Calu3 (cell line): Measurements from ENCODE around the gene OR51I1. TPM values are rescaled to one million over a fixed set of nuclear protein-coding genes. Genes with fewer than 3 reads are reported as not detected.

Experiments
- BruUV-seq: library from RNA; stranded (reverse); fragments of 400-500 nt; replicated peaks from 2 replicates; lab custom pipeline; 2021; lab: Mats Ljungman, UMichigan
- CTCF ChIA-PET: fragments of 300-600 bp; sonication (Branson Sonifier 250); formaldehyde crosslinking; loops from one replicate; lab custom pipeline; 2022; ENCODE audit warnings: antibody characterized with exemption; lab: Charles Lee
- DNase-seq: peaks from one replicate; pipeline ENCODE4 v3.0.0; 2022
- H3K27ac Mint-ChIP-seq: one replicate; pipeline ENCODE4 v1.8.0; 2022; ENCODE audit warnings: mixed read lengths; ENCODE audit not compliant: unreplicated experiment
- H3K27me3 Mint-ChIP-seq: one replicate; pipeline ENCODE4 v1.8.0; 2022; ENCODE audit warnings: mixed read lengths; ENCODE audit not compliant: unreplicated experiment
- H3K36me3 Mint-ChIP-seq: one replicate; pipeline ENCODE4 v1.8.0; 2022; ENCODE audit warnings: mild to moderate bottlenecking, moderate library complexity, mixed read lengths; ENCODE audit not compliant: insufficient read depth, unreplicated experiment
- H3K4me1 Mint-ChIP-seq: one replicate; pipeline ENCODE4 v1.8.0; 2022; ENCODE audit warnings: mild to moderate bottlenecking, low read depth, mixed read lengths; ENCODE audit not compliant: unreplicated experiment
- H3K4me3 Mint-ChIP-seq: one replicate; pipeline ENCODE4 v1.8.0; 2022; ENCODE audit warnings: mild to moderate bottlenecking, low read depth, moderate library complexity, mixed read lengths; ENCODE audit not compliant: unreplicated experiment
- H3K9me3 Mint-ChIP-seq: one replicate; pipeline ENCODE4 v1.8.0; 2022; ENCODE audit warnings: low read depth, mixed read lengths; ENCODE audit not compliant: unreplicated experiment
- intact Hi-C: fragments of 100-400 bp; cut with micrococcal nuclease; formaldehyde crosslinking; loops from one replicate; pipeline ENCODE4 v1.10.0; 2022; ENCODE audit not compliant: unreplicated experiment
- total RNA-seq: library from RNA; stranded (reverse); gene quantifications from 2 replicates; pipeline ENCODE4 v1.2.3, GENCODE V29; 2022
- TF ChIP-seq, protein P1 (sequence below): fragments of 200-600 bp; IDR thresholded peaks from one replicate; pipeline ENCODE4 v1.8.0; 2022; ENCODE audit warnings: antibody characterized with exemption; ENCODE audit not compliant: unreplicated experiment

Gene OR51I1
- total RNA-seq, 1 experiment from 2014 or later: not detected

DNA sequence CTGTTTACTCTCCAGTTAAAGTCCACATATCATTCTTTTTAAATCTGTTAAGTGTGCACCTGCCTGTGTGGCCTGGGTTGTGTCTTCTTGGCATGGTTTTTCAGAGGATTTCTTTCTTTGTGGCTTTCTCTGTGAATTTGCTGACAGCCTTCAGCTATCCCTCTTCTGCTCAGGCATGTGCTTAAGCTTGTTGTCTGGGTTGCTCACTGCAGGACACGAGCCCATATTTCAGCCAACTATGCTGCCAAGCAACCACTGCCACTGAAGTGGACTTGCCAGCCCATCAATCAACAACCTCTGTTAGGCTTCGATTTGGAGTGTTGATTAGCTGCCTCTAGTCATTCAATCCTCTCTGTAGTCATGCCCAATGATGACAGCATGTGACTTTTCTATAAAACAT is 26.2 kb upstream of the OR51I1 start:
- TF ChIP-seq, protein P1, sequence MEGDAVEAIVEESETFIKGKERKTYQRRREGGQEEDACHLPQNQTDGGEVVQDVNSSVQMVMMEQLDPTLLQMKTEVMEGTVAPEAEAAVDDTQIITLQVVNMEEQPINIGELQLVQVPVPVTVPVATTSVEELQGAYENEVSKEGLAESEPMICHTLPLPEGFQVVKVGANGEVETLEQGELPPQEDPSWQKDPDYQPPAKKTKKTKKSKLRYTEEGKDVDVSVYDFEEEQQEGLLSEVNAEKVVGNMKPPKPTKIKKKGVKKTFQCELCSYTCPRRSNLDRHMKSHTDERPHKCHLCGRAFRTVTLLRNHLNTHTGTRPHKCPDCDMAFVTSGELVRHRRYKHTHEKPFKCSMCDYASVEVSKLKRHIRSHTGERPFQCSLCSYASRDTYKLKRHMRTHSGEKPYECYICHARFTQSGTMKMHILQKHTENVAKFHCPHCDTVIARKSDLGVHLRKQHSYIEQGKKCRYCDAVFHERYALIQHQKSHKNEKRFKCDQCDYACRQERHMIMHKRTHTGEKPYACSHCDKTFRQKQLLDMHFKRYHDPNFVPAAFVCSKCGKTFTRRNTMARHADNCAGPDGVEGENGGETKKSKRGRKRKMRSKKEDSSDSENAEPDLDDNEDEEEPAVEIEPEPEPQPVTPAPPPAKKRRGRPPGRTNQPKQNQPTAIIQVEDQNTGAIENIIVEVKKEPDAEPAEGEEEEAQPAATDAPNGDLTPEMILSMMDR: no peak
- BruUV-seq: no TSS peak
- Mint-ChIP-seq H3K9me3 (peaks cover 4% of the 10 kb centered on the region), H3K36me3 (peaks cover 3% of the 10 kb centered on the region), H3K27me3 (peaks cover 38% of the 10 kb centered on the region), H3K4me3 (no peak overlapping the region), H3K27ac (no peak overlapping the region), H3K4me1 (no peaks in the 10 kb centered on the region)
- intact Hi-C loops: no loop called here
- CTCF ChIA-PET: no interaction called here
- no peak for DNase-seq

DNA sequence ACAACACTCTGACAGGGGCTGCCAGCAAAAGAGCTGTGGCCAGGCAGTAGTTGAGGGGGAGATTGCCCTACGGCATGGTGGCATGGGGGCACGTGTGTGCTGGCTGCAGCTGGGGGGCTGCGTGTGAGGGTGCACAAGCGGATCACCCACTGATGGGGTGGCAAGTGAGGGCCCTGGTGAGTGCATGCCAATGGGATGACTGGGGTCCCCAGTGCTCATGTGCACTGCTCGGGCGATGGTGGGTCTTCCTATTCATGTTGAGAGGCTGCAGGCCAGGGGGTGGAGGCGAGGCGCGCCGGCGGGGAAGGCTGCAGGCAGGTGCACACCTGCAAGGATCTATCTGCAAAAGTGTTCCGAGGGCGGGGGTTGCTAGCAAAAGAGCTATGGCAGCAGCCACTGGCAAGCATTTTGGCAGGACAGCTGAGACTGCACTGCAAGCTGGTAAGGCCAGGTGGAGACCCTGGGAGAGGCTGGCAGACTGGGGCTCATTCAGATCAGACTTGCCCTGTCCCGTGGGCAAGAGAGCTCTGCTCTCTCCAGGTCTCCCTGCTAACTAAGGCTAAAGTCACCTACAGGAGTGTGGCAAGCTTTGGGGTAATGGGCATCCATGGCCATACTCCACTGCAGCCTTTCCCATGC is 19.8 kb upstream of the OR51I1 start:
- Mint-ChIP-seq H3K4me3 (no peak overlapping the region), H3K9me3 (peaks cover 5% of the 10 kb centered on the region), H3K27ac (no peak overlapping the region), H3K36me3 (no peaks in the 10 kb centered on the region), H3K27me3 (no peaks in the 10 kb centered on the region), H3K4me1 (no peaks in the 10 kb centered on the region)
- BruUV-seq: no TSS peak
- DNase-seq: no peak
- TF ChIP-seq, protein P1: no peak
- CTCF ChIA-PET: no interaction called here
- intact Hi-C loops: no loop called here

DNA sequence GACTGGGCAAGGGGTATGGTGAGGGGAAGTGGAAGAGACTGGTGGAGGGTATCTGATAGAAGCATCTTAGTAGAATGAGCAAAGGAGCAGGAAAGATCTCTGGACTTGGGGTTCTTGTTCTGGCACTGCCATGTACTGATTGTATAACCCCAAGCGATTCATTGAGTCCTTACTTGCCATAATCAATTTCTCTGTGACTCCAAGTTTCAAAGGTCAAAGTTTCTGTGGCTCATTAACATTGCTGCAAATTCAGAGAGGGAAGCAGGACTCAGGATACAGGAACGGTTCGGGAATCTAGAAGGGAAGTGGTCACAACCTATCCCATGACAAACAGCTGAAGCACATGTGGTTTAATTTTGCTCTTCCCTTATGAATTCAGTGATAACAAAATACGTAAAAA is 8.1 kb upstream of the OR51I1 start:
- CTCF ChIA-PET: no interaction called here
- no peaks in the 10 kb centered on the region for H3K36me3 Mint-ChIP-seq
- H3K27me3 Mint-ChIP-seq: peaks cover 57% of the 10 kb centered on the region

DNA sequence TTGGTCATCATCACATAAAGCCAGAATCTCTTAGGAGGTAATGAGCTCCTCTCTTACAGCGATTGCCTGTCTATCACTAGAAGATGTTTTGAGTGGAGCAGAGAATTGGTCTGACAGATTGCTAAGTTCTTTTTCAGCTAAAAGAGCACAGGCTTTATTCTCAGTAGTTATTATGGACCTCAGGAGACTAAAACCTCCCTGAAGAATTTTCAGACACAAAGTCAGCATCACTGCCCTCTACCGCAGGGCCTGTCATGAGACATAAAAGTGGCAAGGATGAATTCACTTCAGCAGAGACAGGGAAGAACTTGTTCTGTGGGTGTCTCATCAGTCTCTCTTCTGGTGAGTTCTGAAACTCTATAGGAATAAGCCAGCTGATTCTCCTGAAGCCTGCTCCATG is 7.7 kb upstream of the OR51I1 start, which contains the start of gene OR51I2:
TSS of gene OR51I2 (plus strand) at position 301 of the 400 bp plus-strand sequence. CDS start 4,166 bp downstream, outside the sequence.
- TF ChIP-seq, protein P1: no peak
- BruUV-seq: no TSS peak
- CTCF ChIA-PET: no interaction called here

More for the DNA sequence above, 8.1 kb upstream of the OR51I1 start:
- Mint-ChIP-seq H3K9me3 (no peaks in the 10 kb centered on the region), H3K4me3 (no peak overlapping the region), H3K27ac (no peak overlapping the region), H3K4me1 (no peaks in the 10 kb centered on the region)
- no peak for DNase-seq
- BruUV-seq: no TSS peak
- TF ChIP-seq, protein P1: no peak
- intact Hi-C loops: no loop called here

More for the DNA sequence above, 7.7 kb upstream of the OR51I1 start, which contains the start of gene OR51I2:
- no peak within 1 kb of the TSS for H3K4me3 Mint-ChIP-seq
- peaks cover 53% of the 10 kb centered on the region for H3K27me3 Mint-ChIP-seq
- no peaks in the 10 kb centered on the region for H3K36me3 Mint-ChIP-seq
- no peaks in the 10 kb centered on the region for H3K4me1 Mint-ChIP-seq
- no peak within 1 kb of the TSS for H3K27ac Mint-ChIP-seq
- no peaks in the 10 kb centered on the region for H3K9me3 Mint-ChIP-seq
- DNase-seq: no peak
- intact Hi-C loops: no loop called here
